ENCODE measurements around the gene SLC27A2.

Gene SLC27A2

GRCh38 chr15:50261981-50262380 is 80.0 kb downstream of the SLC27A2 start:
- Histone ChIP-seq H4K20me1 (ENCODE audit: low read depth, low read length) (no peaks in the 10 kb centered on the region), H3F3A (ENCODE audit: insufficient read depth) (no peaks in the 10 kb centered on the region), H2AFZ (ENCODE audit: low read depth, low read length, severe bottlenecking) (no peak overlapping the region), H3K4me2 (ENCODE audit: low read depth, low read length, poor library complexity, severe bottlenecking) (no peak overlapping the region), H3K9me3 (ENCODE audit: insufficient read depth, low read length) (no peaks in the 10 kb centered on the region), H3K36me3 (ENCODE audit: low read length) (no peaks in the 10 kb centered on the region), H3K9me2 (replicated peaks; ENCODE audit: insufficient read depth, low read length) (no peaks in the 10 kb centered on the region), H3K9ac (ENCODE audit: low read length) (no peak overlapping the region), H3K27ac (ENCODE audit: low read depth, low read length) (no peak overlapping the region), H3K4me3 (ENCODE audit: insufficient read depth, low read length, poor library complexity, severe bottlenecking) (no peak overlapping the region), H3K27me3 (ENCODE audit: low read length) (0 out of 2 replicates have a peak, but pooled peaks cover 4% of the 10 kb centered on the region), H3K79me2 (ENCODE audit: insufficient read depth, low read length) (no peaks in the 10 kb centered on the region)
- no peak for TF ChIP-seq EZH2phosphoT487 (conservative IDR thresholded peaks at IDR 0.05; ENCODE audit: low read length)
- no peak for TF ChIP-seq CTCF (IDR thresholded peaks at IDR 0.05; ENCODE audit: insufficient read depth, low read length, poor library complexity, severe bottlenecking)

- Histone ChIP-seq H3K4me3 (ENCODE audit: insufficient read depth, low read length, poor library complexity, severe bottlenecking) (no peak overlapping the region), H3K9me2 (replicated peaks; ENCODE audit: insufficient read depth, low read length) (no peaks in the 10 kb centered on the region), H3F3A (ENCODE audit: insufficient read depth) (no peaks in the 10 kb centered on the region), H3K27me3 (ENCODE audit: low read length) (0 out of 2 replicates have a peak, but pooled peaks cover 4% of the 10 kb centered on the region), H4K20me1 (ENCODE audit: low read depth, low read length) (no peaks in the 10 kb centered on the region), H3K9ac (ENCODE audit: low read length) (no peak overlapping the region), H3K4me2 (ENCODE audit: low read depth, low read length, poor library complexity, severe bottlenecking) (no peak overlapping the region), H3K36me3 (ENCODE audit: low read length) (no peaks in the 10 kb centered on the region), H3K9me3 (ENCODE audit: insufficient read depth, low read length) (no peaks in the 10 kb centered on the region), H3K27ac (ENCODE audit: low read depth, low read length) (no peak overlapping the region), H2AFZ (ENCODE audit: low read depth, low read length, severe bottlenecking) (no peak overlapping the region), H3K79me2 (ENCODE audit: insufficient read depth, low read length) (no peaks in the 10 kb centered on the region)
- TF ChIP-seq CTCF (IDR thresholded peaks at IDR 0.05; ENCODE audit: insufficient read depth, low read length, poor library complexity, severe bottlenecking) (no peak), EZH2phosphoT487 (conservative IDR thresholded peaks at IDR 0.05; ENCODE audit: low read length) (no peak)
These were observed 80.5 kb downstream of the SLC27A2 start for GRCh38 chr15:50262533-50262932.

- Histone ChIP-seq H3K27ac (ENCODE audit: low read depth, low read length) (no peak within 1 kb of the TSS), H3K36me3 (ENCODE audit: low read length) (no peaks in the 10 kb centered on the region), H3F3A (ENCODE audit: insufficient read depth) (no peaks in the 10 kb centered on the region), H3K4me3 (ENCODE audit: insufficient read depth, low read length, poor library complexity, severe bottlenecking) (no peak within 1 kb of the TSS), H3K9me3 (ENCODE audit: insufficient read depth, low read length) (no peaks in the 10 kb centered on the region), H4K20me1 (ENCODE audit: low read depth, low read length) (no peaks in the 10 kb centered on the region), H3K9me2 (replicated peaks; ENCODE audit: insufficient read depth, low read length) (no peaks in the 10 kb centered on the region), H3K9ac (ENCODE audit: low read length) (no peak within 1 kb of the TSS), H3K79me2 (ENCODE audit: insufficient read depth, low read length) (no peaks in the 10 kb centered on the region), H3K27me3 (ENCODE audit: low read length) (no peaks in the 10 kb centered on the region), H3K4me2 (ENCODE audit: low read depth, low read length, poor library complexity, severe bottlenecking) (no peak within 1 kb of the TSS), H2AFZ (ENCODE audit: low read depth, low read length, severe bottlenecking) (no peak within 1 kb of the TSS)
- TF ChIP-seq CTCF (IDR thresholded peaks at IDR 0.05; ENCODE audit: insufficient read depth, low read length, poor library complexity, severe bottlenecking) (no peak), EZH2phosphoT487 (conservative IDR thresholded peaks at IDR 0.05; ENCODE audit: low read length) (no peak)
These were observed 83.6 kb downstream of the SLC27A2 start, which contains the start of gene HDC for GRCh38 chr15:50265620-50266019. HDC (minus strand) TSS chr15:50265726; CDS start chr15:50265623, 103 bp downstream.

All from SU-DHL-6 (cell line).